K562 (cell line): ENCODE data around the gene NUP43. TPM values are rescaled to one million over a fixed set of nuclear protein-coding genes. Genes with fewer than 3 reads are reported as not detected.

ENCODE experiments used
- CAMTA2 ChIP-seq: fragments of 250-450 bp; sonication (Bioruptor Pico); conservative IDR thresholded peaks from 2 replicates; pipeline ENCODE4 v1.5.1; 2022
- CGGBP1 ChIP-seq: fragments of 250-450 bp; sonication (Bioruptor Pico); IDR thresholded peaks from 2 replicates; pipeline ENCODE4 v1.9.0; 2021; ENCODE audit warnings: mild to moderate bottlenecking
- CREB3L1 ChIP-seq: fragments of 450-650 bp; IDR thresholded peaks from 2 replicates; pipeline ENCODE4 v1.6.1; 2014; ENCODE audit warnings: low read depth, mild to moderate bottlenecking, moderate library complexity, borderline replicate concordance
- DLX4 ChIP-seq: fragments of 250-450 bp; sonication (Bioruptor Pico); IDR thresholded peaks from 2 replicates; pipeline ENCODE4 v1.6.1; 2021; ENCODE audit warnings: mild to moderate bottlenecking
- EP300 ChIP-seq: IDR thresholded peaks from 2 replicates; pipeline ENCODE4 v1.6.1; 2012; ENCODE audit warnings: low read length, improper control_type of control experiment
- ETS2 ChIP-seq: IDR thresholded peaks from 2 replicates; pipeline ENCODE4 v1.6.1; 2016; ENCODE audit warnings: borderline replicate concordance, missing genetic modification characterization, mild to moderate bottlenecking, moderate library complexity, missing compliant biosample characterization; ENCODE audit not compliant: poor library complexity, severe bottlenecking
- GATA2 ChIP-seq: sonication (generic); formaldehyde crosslinking; IDR thresholded peaks from 2 replicates; pipeline ENCODE4 v1.4.0; 2020; ENCODE audit warnings: mild to moderate bottlenecking, missing genetic modification reagents
- HEY1 ChIP-seq: fragments of 250-450 bp; sonication (Bioruptor Pico); IDR thresholded peaks from 2 replicates; pipeline ENCODE4 v1.5.0; 2020; ENCODE audit warnings: mild to moderate bottlenecking, moderate library complexity, borderline replicate concordance
- HNRNPH1 ChIP-seq: fragments of 200-400 bp; formaldehyde crosslinking; optimal IDR thresholded peaks from 2 replicates; pipeline ENCODE3; 2017; ENCODE audit warnings: low read depth, mild to moderate bottlenecking, low read length, moderate library complexity
- IFI16 ChIP-seq: fragments of 250-450 bp; sonication (Bioruptor Pico); IDR thresholded peaks from 2 replicates; pipeline ENCODE4 v2.1.2; 2022; ENCODE audit warnings: mild to moderate bottlenecking, inconsistent platforms
- MAX ChIP-seq: sonication (generic); formaldehyde crosslinking; IDR thresholded peaks from 2 replicates; pipeline ENCODE4 v1.9.0; 2022; ENCODE audit warnings: mild to moderate bottlenecking, missing genetic modification reagents
- NFIC ChIP-seq: fragments of 450-650 bp; IDR thresholded peaks from 2 replicates; pipeline ENCODE4 v1.6.1; 2017; ENCODE audit warnings: mild to moderate bottlenecking, inconsistent platforms
- NR0B1 ChIP-seq: fragments of 450-650 bp; IDR thresholded peaks from one replicate; pipeline ENCODE4 v1.6.1; 2018; ENCODE audit warnings: mild to moderate bottlenecking, moderate library complexity; ENCODE audit not compliant: partially characterized antibody
- SIN3A ChIP-seq, 2 experiments: fragments of 150-350 bp in 1 of 2; IDR thresholded peaks; 2 replicates each; pipeline ENCODE4 v1.6.1; 2011 to 2016; ENCODE audit warnings: borderline replicate concordance in 2 of 2, low read depth in 2 of 2, low read length in 2 of 2, mild to moderate bottlenecking in 2 of 2, moderate library complexity in 2 of 2; ENCODE audit not compliant: control insufficient read depth in 1 of 2
- SOX6 ChIP-seq: fragments of 450-650 bp; IDR thresholded peaks from 2 replicates; pipeline ENCODE4 v1.6.1; 2014; ENCODE audit warnings: mild to moderate bottlenecking
- TAL1 ChIP-seq: fragments of 450-650 bp; IDR thresholded peaks from 2 replicates; pipeline ENCODE4 v1.6.1; 2016; ENCODE audit warnings: mild to moderate bottlenecking
- TEAD2 ChIP-seq: fragments of 450-650 bp; IDR thresholded peaks from 2 replicates; pipeline ENCODE4 v1.6.1; 2016; ENCODE audit warnings: missing genetic modification characterization, control low read depth, missing compliant biosample characterization
- ZNF124 ChIP-seq: sonication (generic); formaldehyde crosslinking; IDR thresholded peaks from 2 replicates; pipeline ENCODE4 v1.8.1; 2022; ENCODE audit warnings: missing genetic modification reagents
- ZNF444 ChIP-seq: fragments of 250-450 bp; sonication (Bioruptor Pico); IDR thresholded peaks from 2 replicates; pipeline ENCODE4 v1.4.0; 2020; ENCODE audit warnings: mild to moderate bottlenecking, moderate library complexity
- ZNF518B ChIP-seq: fragments of 250-450 bp; sonication (Bioruptor Pico); IDR thresholded peaks from 2 replicates; pipeline ENCODE4 v1.5.0; 2021; ENCODE audit warnings: mild to moderate bottlenecking, moderate library complexity
- ZNF583 ChIP-seq: fragments of 250-450 bp; sonication (Bioruptor Pico); IDR thresholded peaks from 2 replicates; pipeline ENCODE4 v1.4.0; 2020
- ZNF586 ChIP-seq: fragments of 450-650 bp; formaldehyde crosslinking; conservative IDR thresholded peaks from 2 replicates; pipeline ENCODE4 v1.4.0; 2020; ENCODE audit warnings: mild to moderate bottlenecking, moderate library complexity
- ZNF780A ChIP-seq: fragments of 250-450 bp; sonication (Bioruptor Pico); IDR thresholded peaks from 2 replicates; pipeline ENCODE4 v1.5.0; 2021; ENCODE audit warnings: mild to moderate bottlenecking
- polyA plus RNA-seq, 8 experiments: library from polyadenylated mRNA; depleted of rRNA in 4 of 8; stranded (reverse) in 5 of 8; unstranded in 3 of 8; fragments of >200 nt; fragmentation: Nextera tagmentation in 2 of 8; fragmentation: Illumina TruSeq in 1 of 8; extraction: Ambion mirVana in 2 of 8; extraction: Trizol in 1 of 8; gene quantifications; 2 replicates each; pipeline versions ENCODE4 v1.2.1 to v1.2.3, GENCODE V29; 2011 to 2014; ENCODE audit warnings: inconsistent platforms in 1 of 8, missing spikeins in 1 of 8
- total RNA-seq, 7 experiments: library from RNA; depleted of rRNA in 6 of 7; stranded (reverse); fragments of >200 nt in 6 of 7; fragmentation: Illumina TruSeq in 2 of 7; extraction: Trizol in 2 of 7; gene quantifications; 2 replicates each; pipeline versions ENCODE4 v1.2.1 to v1.2.3, GENCODE V29; 2011 to 2021; ENCODE audit warnings: low replicate concordance in 1 of 7

NUP43 gene
- total and polyA plus RNA-seq, 9 of the 15 experiments (the other 6 are each of a cell fraction or from before 2014, with no cell fraction given), result 28.9 to 136 (median 67.4) TPM

GRCh38 chr6:149750136-149750609, 3.8 kb upstream of the NUP43 start (continued):
- TF ChIP-seq MAX (0 out of 2 replicates have a peak, but pooled peaks have one; percentile 10), TAL1 (peak; percentile 21; the same call in 1 of the 2 replicates), ETS2 (tag) (no peak), CAMTA2 (CRISPR knock-in tag) (no peak), ZNF518B (CRISPR knock-in tag) (no peak), ZNF780A (CRISPR knock-in tag) (no peak), HEY1 (CRISPR knock-in tag) (no peak), EP300 (peak; percentile 24), GATA2 (CRISPR knock-in tag) (peak; percentile 87), DLX4 (CRISPR knock-in tag) (no peak), NFIC (0 out of 2 replicates have a peak, but pooled peaks have one; percentile 26), SOX6 (0 out of 2 replicates have a peak, but pooled peaks have one; percentile 28), CGGBP1 (CRISPR knock-in tag) (no peak), NR0B1 (no peak), ZNF586 (CRISPR knock-in tag) (no peak), HNRNPH1 (no peak), ZNF444 (CRISPR knock-in tag) (no peak), IFI16 (CRISPR knock-in tag) (no peak), SIN3A (IDR thresholded peaks at IDR 0.05; ENCODE audit: borderline replicate concordance in 2 of 2, control insufficient read depth in 1 of 2, low read depth in 2 of 2, low read length in 2 of 2) (peak; percentile 44 to 77; a peak in 2 of 4 replicates), ZNF124 (CRISPR knock-in tag) (no peak), CREB3L1 (peak; percentile 43; the same call in 1 of the 2 replicates), ZNF583 (no peak), TEAD2 (tag) (no peak)
